GM12864 (cell line): Measurements from ENCODE around the gene SBK3.
A peak's percentile ranks its signal among the peaks of the same experiment; 100 is the strongest.
"Not testable (repeated sequence)": the region's sequence is repeated elsewhere in the genome, so short reads cannot be mapped to it uniquely, and the experiment has no call there.

Source experiments
- DNase-seq: peaks from one replicate; pipeline ENCODE4 v3.0.0-alpha.2; 2011; ENCODE audit warnings: low read depth
- H3K4me3 ChIP-seq: 2 replicates; pipeline ENCODE4 v1.5.1; 2011; ENCODE audit warnings: mild to moderate bottlenecking, low read depth, low read length, control low read depth
- CTCF ChIP-seq: IDR thresholded peaks from 2 replicates; pipeline ENCODE4 v1.5.1; 2011; ENCODE audit warnings: low read depth, mild to moderate bottlenecking, moderate library complexity, low read length, control low read depth, inconsistent platforms; ENCODE audit errors: missing control alignments

Gene SBK3

GRCh38 chr19:55588738-55589137, 43.4 kb upstream of the SBK3 start:
- no peak for TF ChIP-seq CTCF
- no peak for DNase-seq
- no peak overlapping the region for H3K4me3 ChIP-seq

- TF ChIP-seq CTCF: no peak
- DNase-seq: peak; percentile 67
- H3K4me3 ChIP-seq: peak overlapping the region; percentile 36
Measured at GRCh38 chr19:55586976-55587668, 41.8 kb upstream of the SBK3 start.

GRCh38 chr19:55585658-55586339, 40.5 kb upstream of the SBK3 start:
- no peak for DNase-seq
- 0 out of 2 replicates have a peak overlapping the region, but pooled peaks have one; percentile 6 for H3K4me3 ChIP-seq

GRCh38 chr19:55584871-55585270, 39.5 kb upstream of the SBK3 start:
- no peak overlapping the region for H3K4me3 ChIP-seq
- no peak for TF ChIP-seq CTCF
- no peak for DNase-seq

More at GRCh38 chr19:55585658-55586339, 40.5 kb upstream of the SBK3 start:
- no peak for TF ChIP-seq CTCF

GRCh38 chr19:55583897-55584296, 38.6 kb upstream of the SBK3 start:
- DNase-seq, H3K4me3 ChIP-seq: not testable (repeated sequence)

GRCh38 chr19:55582284-55582683, 36.9 kb upstream of the SBK3 start:
- DNase-seq, H3K4me3 ChIP-seq: not testable (repeated sequence)

GRCh38 chr19:55581823-55582223, 36.5 kb upstream of the SBK3 start:
- no peak for DNase-seq
- TF ChIP-seq CTCF: no peak
- H3K4me3 ChIP-seq: no peak overlapping the region
